HL-60 (cell line): Measurements from ENCODE around the gene SORCS2.

Experiments
- CTCF ChIP-seq: IDR thresholded peaks from one replicate; pipeline ENCODE4 v1.5.1; 2011; ENCODE audit warnings: low read length, control low read depth, inconsistent platforms; ENCODE audit not compliant: insufficient read depth
- POLR2AphosphoS5 ChIP-seq: IDR thresholded peaks from 2 replicates; pipeline ENCODE4 v1.6.1; 2012; ENCODE audit warnings: low read depth
- TF ChIP-seq, protein P1 (sequence below): IDR thresholded peaks from 2 replicates; pipeline ENCODE4 v1.6.1; 2012; ENCODE audit warnings: low read depth; ENCODE audit not compliant: insufficient replicate concordance

DNA sequence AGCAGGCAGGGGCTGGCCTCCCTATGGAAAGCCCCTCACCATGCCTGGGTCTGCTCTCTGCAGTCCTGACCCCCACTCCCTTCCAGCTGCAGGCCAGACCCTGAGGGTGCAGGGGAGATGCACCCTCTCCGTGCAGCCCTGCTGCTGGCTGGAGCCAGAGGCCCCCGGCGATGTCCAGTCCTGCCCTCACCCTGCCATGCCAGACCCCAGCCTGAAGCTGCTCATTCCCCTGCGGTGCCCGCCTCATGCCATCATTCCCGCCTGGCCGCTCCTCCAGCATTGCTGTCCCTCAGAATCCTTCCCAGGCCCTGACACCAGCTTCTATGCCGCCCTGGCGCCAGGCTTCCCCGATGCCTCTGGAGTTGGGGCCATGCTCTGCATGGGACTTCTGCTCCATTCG, 72.4 kb downstream of the SORCS2 start:
- TF ChIP-seq CTCF (no peak), POLR2AphosphoS5 (no peak)
- TF ChIP-seq, protein P1, sequence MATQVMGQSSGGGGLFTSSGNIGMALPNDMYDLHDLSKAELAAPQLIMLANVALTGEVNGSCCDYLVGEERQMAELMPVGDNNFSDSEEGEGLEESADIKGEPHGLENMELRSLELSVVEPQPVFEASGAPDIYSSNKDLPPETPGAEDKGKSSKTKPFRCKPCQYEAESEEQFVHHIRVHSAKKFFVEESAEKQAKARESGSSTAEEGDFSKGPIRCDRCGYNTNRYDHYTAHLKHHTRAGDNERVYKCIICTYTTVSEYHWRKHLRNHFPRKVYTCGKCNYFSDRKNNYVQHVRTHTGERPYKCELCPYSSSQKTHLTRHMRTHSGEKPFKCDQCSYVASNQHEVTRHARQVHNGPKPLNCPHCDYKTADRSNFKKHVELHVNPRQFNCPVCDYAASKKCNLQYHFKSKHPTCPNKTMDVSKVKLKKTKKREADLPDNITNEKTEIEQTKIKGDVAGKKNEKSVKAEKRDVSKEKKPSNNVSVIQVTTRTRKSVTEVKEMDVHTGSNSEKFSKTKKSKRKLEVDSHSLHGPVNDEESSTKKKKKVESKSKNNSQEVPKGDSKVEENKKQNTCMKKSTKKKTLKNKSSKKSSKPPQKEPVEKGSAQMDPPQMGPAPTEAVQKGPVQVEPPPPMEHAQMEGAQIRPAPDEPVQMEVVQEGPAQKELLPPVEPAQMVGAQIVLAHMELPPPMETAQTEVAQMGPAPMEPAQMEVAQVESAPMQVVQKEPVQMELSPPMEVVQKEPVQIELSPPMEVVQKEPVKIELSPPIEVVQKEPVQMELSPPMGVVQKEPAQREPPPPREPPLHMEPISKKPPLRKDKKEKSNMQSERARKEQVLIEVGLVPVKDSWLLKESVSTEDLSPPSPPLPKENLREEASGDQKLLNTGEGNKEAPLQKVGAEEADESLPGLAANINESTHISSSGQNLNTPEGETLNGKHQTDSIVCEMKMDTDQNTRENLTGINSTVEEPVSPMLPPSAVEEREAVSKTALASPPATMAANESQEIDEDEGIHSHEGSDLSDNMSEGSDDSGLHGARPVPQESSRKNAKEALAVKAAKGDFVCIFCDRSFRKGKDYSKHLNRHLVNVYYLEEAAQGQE, result no peak
